Fibroblast of villous mesenchyme (primary cell): Measurements from ENCODE around the gene AMACR. TPM values are rescaled to one million over a fixed set of nuclear protein-coding genes. Genes with fewer than 3 reads are reported as not detected.
A peak's percentile ranks its signal among the peaks of the same experiment; 100 is the strongest.

Source experiments
- DNase-seq: peaks from one replicate; pipeline ENCODE4 v3.0.0-alpha.2; 2010; ENCODE audit warnings: low read depth
- H3K4me3 ChIP-seq: 2 replicates; pipeline ENCODE4 v1.5.1; 2011; ENCODE audit warnings: low read depth, mild to moderate bottlenecking, low read length
- CTCF ChIP-seq: IDR thresholded peaks from 2 replicates; pipeline ENCODE4 v1.5.1; 2012; ENCODE audit warnings: low read depth, mild to moderate bottlenecking, low read length; ENCODE audit not compliant: insufficient read depth
- total RNA-seq: library from RNA; depleted of rRNA; stranded (reverse); fragments of >200 nt; gene quantifications from 2 replicates; pipeline ENCODE4 v1.2.3, GENCODE V29; 2012

The AMACR gene
- total RNA-seq, 1 donor: 17.7 TPM

- DNase-seq: peak; percentile 36
- H3K4me3 ChIP-seq: no peak overlapping the region
- TF ChIP-seq CTCF: no peak
Measured at GRCh38 chr5:34001241-34001841, 6.5 kb downstream of the AMACR start.

- TF ChIP-seq CTCF: no peak
- no peak for DNase-seq
- no peak overlapping the region for H3K4me3 ChIP-seq
Measured at GRCh38 chr5:33999978-34000377, 7.9 kb downstream of the AMACR start.

GRCh38 chr5:33997331-33997983, 10.4 kb downstream of the AMACR start:
- no peak overlapping the region for H3K4me3 ChIP-seq
- peak; percentile 81 for DNase-seq
- peak; percentile 70 for TF ChIP-seq CTCF

GRCh38 chr5:33995865-33996264, 12.0 kb downstream of the AMACR start:
- TF ChIP-seq CTCF: no peak
- no peak overlapping the region for H3K4me3 ChIP-seq
- DNase-seq: no peak

GRCh38 chr5:33994845-33995244, 13.0 kb downstream of the AMACR start:
- DNase-seq: peak; percentile 42
- TF ChIP-seq CTCF: no peak

GRCh38 chr5:33992864-33993263, 15.0 kb downstream of the AMACR start:
- H3K4me3 ChIP-seq: no peak overlapping the region
- no peak for DNase-seq
- TF ChIP-seq CTCF: no peak

More at GRCh38 chr5:33994845-33995244, 13.0 kb downstream of the AMACR start:
- H3K4me3 ChIP-seq: no peak overlapping the region
